ENCODE results near the gene ACACA. TPM values are rescaled to one million over a fixed set of nuclear protein-coding genes. Genes with fewer than 3 reads are reported as not detected.
"Not testable (repeated sequence)": the region's sequence is repeated elsewhere in the genome, so short reads cannot be mapped to it uniquely, and the experiment has no call there.

The ACACA gene
- total RNA-seq, 2 donors from 2014 or later, result 28.1 to 49.6 TPM

DNA sequence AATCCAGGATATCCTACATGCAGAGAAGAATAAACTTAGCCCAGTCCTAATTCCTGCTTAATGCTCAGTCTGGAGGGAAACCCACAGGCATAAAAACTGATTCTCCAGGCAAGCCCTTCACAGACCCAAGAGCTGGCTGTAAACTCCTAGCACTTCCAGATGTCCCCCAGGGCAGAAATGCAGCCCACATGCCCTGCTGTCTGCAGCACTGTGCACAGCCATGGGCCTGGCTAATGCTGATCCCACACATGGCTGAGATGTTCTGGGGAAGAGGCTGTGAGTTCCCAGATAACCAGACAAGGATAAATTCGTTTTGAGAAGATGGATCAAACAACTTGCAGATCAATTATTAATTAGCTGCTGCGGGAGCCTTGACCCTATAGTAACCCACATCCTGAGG is 309.5 kb downstream of the ACACA start:
- no peak for DNase-seq
- ATAC-seq, result no peak
- intact Hi-C loops (cut with DNase I), result no loop called here

DNA sequence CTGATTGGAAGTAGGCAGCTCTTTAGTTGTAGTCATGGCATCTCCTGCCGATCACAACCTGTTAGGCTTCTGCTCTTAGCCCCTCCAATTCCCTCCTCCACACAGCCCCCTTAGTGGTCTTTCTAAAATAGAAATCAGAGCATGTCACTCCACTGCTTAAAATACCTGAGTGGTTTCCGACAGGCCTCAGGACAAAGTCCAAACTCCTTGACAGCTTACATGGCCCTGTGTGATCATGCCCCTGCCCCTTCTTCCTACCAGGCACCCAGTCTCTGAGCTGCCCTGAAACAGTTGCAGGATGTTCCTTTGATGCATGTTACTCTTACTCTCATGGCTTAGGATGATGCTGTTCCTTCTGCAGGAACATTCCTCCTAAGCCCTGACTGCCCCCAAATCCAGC is 310.6 kb downstream of the ACACA start:
- no peak for DNase-seq
- no peak for ATAC-seq
- intact Hi-C loops (cut with DNase I), result no loop called here

DNA sequence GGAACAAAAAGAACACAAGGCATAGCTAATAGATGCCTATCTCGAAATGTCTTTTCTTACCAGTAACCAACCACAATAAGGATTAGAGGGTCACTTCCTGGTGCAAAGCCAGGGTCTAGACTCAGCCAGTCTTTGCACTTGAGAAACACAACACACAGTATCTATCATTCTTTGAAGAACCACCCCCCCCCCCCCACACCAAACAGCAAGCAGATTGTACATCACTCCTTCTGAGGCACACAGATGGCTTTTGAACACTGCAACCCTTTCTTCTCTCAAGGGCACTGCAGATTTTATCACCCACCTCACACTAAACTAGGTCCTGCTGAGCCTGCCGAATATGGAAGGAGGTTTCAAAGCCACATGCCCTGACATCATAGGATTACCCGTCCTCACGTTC is 312.2 kb downstream of the ACACA start:
- ATAC-seq (no peak), DNase-seq (no peak)
- intact Hi-C loops (cut with DNase I), result no loop called here

DNA sequence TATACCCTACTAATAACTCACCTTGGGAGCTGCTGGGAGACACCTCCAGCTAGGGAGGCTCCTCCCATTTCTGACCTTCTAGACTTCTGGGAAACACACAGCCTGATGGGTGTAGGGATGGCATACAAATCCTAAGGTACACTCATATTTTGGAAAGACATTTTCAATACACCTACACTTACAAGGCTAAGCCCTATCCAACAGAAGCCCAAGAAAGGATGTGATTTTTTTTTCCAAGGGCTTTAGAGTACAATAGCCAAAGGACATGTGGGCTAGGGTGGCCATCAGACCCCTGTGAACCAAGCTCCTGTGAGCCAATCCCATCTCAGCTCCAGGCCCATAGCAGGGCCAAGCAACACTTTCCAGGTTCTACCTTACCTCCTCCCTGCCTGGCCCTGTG is 313.9 kb downstream of the ACACA start:
- ATAC-seq (no peak), DNase-seq (no peak)
- intact Hi-C loops (cut with DNase I), result no loop called here

DNA sequence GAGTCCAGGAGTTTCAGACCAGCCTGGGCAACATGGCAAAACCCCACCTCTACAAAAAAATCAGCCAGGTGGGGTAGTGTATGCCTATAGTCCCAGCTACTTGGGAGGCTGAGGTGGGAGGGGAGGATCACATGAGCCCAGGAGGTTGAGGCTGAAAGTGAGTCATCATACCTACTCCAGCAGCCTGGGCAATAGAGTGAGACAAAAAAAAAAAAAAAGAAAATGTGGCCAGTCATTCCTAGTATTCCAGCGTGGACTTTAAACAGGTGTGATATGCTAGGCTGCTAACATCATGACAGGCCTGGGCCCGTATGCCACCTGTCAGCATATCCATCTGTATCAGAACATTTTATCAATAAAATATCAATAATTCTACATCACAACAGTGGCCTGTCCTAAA is 314.6 kb downstream of the ACACA start:
- DNase-seq, result no peak
- intact Hi-C loops (cut with DNase I), result no loop called here

DNA sequence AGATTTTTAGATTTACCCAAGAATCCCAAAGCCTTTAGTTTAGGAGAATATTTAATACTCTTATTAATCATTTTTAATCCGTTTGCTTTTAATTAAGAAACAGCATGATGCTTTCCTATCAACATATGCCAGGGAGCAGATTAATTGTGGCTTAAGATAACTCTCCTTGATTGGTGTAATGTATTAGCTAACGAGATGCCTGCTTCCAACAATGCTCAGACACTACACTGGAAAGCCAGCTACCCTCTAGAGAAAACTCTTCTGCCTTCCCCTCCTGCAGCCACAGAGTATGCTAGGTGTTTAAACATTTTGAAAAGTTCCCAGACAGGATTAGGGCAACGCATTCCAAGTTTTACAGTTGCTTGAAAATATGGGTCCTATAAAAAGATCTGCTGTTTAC is 315.7 kb downstream of the ACACA start:
- no peak for ATAC-seq
- DNase-seq, result no peak
- intact Hi-C loops (cut with DNase I), result no loop called here

More for the DNA sequence above, 314.6 kb downstream of the ACACA start:
- ATAC-seq, result no peak

DNA sequence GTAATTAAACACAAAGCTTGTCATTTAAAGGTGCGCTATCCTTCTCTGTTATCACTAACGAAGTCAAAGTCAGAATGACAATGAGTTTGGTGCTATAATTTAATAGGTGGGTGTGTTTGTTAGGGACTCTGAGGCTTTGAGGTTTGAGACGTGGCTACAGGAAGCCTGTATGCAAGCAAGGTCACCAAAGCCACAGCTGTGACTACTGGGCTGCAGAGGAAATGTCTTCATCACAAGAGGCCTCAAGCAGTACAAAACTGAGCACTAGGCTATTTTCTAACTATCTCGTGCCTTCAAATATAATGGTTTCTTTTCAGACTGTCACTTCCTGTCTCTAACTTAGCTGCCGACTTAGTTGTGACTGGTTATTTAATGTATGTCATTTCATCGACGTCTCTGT is 316.7 kb downstream of the ACACA start:
- intact Hi-C loops (cut with DNase I), result no loop called here
- ATAC-seq (peak; percentile 44 to 86), DNase-seq (no peak)

DNA sequence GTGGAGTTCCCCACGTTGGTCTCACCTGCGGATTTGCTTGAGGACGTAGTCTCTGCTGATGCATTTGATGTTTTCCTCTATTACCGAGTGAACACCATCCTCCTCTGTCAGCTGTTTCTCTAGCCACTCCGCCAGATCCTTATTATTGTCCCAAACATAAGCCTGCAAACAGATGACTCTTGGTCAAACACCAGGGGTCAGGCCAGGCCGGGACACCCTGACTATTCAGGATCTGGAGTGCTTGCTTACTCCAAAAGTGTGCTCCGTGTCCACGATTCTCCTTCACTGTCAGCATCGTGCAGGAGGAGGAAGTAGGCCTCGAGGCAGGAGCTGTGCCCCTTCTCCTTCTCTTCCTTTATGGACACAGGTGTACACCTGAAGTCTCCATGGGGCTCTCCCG is 317.7 kb downstream of the ACACA start:
- DNase-seq (no peak), ATAC-seq (no peak)
- intact Hi-C loops (cut with DNase I), result no loop called here

DNA sequence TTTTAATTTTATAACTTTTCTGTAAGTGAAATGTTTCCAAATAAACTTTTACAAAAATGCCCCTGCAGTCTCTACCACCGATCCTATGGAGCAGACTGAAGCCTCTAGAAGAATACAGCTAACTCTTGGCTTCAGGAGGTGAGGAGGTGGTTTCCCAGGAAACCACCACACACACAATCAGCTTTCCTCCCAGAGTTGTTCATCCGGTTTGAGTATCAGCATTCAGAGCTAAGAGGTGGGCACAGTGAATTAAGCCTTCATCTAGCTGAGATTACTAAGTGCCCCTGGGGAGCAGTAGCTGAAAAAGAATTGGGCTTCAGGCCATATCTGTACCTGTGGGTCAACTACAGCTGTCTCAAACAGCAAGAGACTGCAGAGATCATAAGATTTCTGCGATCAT is 318.2 kb downstream of the ACACA start:
- DNase-seq, result no peak
- intact Hi-C loops (cut with DNase I), result no loop called here
- ATAC-seq, result no peak

DNA sequence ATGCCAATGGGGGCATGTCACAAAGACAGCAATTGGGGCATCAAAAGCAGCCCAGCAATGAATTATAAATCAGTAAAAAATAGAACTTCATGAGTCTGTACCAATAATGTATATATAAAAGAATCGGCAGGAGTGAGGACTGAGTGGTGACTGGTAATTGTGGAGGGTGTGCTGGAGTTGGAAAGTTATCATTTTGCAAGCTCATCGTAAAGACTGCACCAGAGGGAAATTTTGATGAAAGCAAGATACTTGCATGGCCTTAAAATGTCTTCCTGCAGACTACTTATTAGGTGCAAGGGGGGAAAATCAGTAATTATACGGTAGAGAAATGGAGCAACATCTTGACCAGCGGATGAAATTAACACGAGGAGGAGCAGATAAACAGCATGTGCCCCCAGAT is 319.0 kb downstream of the ACACA start:
- intact Hi-C loops (cut with DNase I), result no loop called here
- no peak for ATAC-seq
- DNase-seq, result no peak

DNA sequence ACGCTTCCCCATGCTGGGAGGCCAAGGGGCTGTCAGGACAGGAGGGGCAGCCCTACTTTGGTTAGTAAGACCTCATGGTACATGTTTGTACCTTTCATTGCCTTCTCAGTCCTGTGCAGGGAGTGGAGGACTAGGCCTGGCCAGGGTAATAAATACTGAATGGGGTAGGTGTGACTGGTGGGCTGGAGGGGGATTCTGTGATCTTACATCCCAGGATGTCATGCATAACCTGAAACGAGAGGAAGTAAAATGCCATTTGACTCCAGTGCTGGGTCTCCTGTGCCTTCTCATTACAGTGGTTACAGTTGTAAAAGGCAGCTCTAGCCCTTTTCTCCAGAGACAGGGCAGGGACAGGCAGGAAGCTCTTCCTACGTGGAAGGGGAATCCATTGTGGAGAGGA is 319.7 kb downstream of the ACACA start:
- no peak for ATAC-seq
- DNase-seq, result no peak
- intact Hi-C loops (cut with DNase I), result no loop called here

DNA sequence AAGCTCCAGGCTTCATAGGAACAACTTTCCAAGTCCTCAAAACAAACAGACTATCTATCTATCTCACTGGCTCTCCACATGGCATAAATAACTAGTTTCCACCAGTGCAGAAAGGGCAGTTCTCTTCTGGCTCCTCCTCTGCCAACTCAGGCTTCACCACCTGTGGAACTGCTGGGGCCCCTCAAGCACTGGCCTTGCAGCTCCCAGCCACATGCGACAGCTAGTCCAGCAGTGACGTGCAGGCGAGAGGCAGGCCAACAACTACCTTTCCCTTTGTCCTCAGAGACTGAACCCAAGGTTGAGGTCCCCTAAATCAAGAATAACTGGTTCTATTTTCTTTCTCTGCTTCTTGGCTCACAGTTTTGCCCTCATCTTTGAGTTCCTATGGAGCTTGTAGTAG is 320.3 kb downstream of the ACACA start:
- ATAC-seq (no peak), DNase-seq (no peak)
- intact Hi-C loops (cut with DNase I), result no loop called here

DNA sequence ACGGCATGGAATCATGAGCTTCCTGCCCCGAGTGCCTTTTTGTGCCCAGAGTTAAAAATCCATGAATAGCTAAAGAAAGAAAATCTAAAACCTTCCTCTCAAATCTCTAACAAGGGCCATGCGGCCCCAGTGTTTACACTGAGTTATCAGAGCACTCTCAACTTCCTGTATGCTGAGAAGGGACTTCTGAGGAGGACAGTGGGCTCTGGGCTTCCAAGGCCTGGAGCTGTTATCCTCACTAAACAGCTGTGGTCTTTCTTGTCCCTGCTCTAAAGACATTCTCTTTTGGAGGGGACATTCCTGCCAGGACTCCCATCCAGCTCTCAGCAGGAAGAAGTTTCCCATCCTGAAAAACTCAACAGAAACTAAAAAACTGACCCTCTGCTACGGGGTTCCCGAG is 322.3 kb downstream of the ACACA start:
- ATAC-seq (no peak), DNase-seq (no peak)
- intact Hi-C loops (cut with DNase I), result no loop called here

DNA sequence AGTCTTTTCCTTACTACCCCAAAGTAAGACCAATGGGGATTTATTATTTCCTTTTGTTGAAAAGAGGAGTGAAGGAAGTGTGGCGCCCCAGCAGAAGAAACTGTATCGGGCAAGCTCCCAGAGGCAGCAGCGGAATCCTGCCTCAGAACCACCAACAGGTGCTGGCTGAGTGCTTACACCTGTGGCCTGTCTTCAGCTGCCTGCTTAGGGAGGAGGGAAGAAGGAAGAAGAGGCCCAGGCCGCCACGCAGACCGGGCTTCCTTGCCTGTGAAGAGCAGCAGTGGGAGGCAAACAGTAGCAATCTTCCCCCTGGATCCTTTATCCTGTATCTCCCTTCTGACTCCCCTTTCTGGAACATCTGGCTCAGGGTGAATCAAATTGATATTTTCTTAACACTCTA is 323.2 kb downstream of the ACACA start:
- DNase-seq, result no peak
- ATAC-seq, result no peak
- intact Hi-C loops (cut with DNase I), result no loop called here

DNA sequence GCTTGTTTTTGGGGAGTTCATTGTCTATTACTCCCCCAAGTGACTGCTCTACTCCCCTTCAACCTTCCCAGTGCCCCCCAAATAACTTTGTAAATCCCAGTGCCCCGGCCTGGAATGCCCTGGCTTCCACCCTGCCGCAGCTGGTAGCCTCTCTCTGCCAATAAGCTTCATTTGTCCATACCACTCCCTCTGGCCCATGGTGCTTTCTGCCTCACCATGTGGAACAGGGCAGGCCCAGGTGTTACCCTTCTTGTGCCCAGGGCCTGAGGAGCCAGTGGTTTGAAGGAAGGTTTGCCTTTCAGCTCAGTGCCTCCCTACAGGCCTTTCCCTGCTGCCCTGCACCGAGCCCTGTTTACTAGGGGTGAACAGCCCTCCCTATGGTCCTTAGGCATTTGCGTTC is 323.7 kb downstream of the ACACA start:
- ATAC-seq (peak in 1 of 2 donors; percentile 15), DNase-seq (no peak)
- intact Hi-C loops (cut with DNase I), result no loop called here

DNA sequence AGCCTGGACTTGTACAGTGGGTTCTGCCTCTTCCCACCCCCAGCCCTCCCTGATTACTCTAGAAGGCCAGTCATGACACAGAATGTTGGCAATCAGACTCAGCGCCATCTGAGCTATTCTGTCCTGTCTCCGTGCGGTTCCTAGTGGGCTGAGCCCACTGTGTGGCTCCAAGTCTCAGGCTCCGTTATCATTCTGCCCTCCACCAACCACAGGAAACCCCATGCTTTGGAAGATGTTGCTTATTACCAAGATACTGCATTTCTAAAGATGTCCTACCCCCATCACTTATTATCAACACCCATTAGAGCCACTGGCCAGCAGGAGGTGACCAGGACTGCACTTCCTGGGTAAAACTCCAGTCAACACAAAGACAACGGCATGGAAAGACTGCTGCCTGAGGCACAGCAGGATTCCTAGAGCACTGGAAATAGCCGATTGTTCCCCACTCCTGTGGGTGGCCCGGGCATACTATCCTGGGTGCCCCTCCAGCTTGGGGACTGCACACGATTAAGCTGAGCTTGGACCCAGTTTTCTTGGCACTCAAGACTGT is 324.2 kb downstream of the ACACA start:
- intact Hi-C loops (cut with DNase I), result no loop called here
- ATAC-seq (no peak), DNase-seq (no peak)

DNA sequence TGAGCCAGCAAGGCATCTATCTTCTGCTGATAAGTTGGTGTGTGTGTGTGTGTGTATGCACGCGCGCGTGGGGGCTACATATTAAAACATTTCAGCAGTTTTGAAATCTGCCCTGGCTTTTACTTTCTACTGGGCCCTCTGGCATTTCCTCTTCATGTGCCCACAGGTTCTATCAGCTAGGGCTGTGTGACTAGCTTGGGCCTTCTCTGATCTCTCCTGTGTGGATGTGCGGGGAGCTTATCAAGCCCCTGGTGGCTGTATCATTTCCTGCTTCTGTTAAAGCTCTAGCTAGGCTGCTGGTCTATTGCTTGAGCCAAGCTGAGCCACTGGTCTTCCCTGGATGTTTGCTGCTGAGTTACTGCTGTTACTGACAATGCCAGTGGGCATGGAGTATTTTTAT is 325.3 kb downstream of the ACACA start:
- no peak for ATAC-seq
- no peak for DNase-seq
- intact Hi-C loops (cut with DNase I), result no loop called here

DNA sequence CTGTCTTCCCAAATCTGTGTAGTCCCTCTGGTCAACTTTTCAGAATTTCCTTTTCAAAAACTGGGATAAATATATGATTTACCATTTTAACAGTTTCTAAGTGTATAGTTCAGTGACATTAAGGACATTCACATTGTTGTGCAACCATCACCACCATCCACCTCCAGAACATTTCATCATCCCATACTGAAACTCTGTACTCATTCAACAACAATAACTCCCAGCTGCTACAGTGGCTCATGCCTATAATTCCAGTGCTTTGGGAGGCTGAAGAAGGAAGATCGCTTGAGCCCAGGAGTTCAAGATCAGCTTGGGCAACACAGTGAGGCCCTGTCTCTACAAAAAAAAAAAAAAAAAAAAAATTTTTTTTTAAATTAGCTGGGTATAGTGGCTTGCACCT is 326.9 kb downstream of the ACACA start:
- ATAC-seq, result no peak
- no peak for DNase-seq
- intact Hi-C loops (cut with DNase I), result no loop called here

DNA sequence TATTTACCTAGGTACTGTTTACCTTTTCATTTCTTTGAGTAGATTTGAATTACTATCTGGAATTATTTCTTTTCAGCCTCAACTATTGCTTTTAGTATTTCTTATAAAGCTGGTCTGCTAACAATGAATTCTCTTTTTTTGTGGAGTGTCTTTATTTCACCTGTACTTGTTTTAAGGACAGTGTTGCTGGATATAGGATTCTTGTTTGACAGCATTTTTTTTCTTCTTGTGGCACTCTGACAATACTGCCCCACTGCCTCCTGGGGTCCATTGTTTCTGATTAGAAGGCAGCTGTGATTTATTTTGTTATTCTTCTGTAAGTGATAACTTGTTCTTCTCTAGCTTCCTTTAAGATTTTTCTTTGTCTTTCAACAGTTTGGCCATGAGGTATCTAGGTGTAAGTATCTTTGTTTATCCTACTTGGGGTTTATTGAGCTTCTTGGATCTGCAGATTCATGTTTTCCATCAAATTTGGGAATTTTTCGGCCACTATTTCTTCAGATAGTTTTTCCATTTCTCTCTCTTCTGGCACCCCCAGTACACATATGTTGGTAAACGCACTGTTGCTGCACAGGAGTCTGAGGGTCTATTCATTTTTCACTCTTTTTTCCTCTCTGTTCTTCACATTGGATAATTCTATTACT is 327.4 kb downstream of the ACACA start:
- ATAC-seq, result no peak
- DNase-seq, result no peak
- intact Hi-C loops (cut with DNase I), result no loop called here

DNA sequence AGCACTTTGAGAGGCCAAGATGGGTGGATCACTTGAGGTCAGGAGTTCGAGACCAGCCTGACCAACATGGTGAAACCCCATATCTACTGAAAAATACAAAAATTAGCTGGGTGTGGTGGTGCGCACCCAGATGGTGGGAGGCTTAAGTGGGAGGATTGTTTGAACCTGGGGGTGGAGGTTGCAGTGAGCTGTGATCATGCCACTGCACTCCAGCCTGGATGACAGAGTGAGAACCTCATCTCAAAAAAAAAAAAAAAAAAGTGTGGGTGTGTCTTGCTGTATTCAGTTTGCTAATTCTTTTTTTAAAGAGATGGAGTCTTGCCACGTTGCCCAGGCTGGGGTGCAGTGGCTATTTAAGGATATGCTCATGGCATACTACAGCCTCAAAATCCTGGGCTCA is 333.2 kb downstream of the ACACA start:
- DNase-seq; intact Hi-C loops (cut with DNase I); ATAC-seq: not testable (repeated sequence)

DNA sequence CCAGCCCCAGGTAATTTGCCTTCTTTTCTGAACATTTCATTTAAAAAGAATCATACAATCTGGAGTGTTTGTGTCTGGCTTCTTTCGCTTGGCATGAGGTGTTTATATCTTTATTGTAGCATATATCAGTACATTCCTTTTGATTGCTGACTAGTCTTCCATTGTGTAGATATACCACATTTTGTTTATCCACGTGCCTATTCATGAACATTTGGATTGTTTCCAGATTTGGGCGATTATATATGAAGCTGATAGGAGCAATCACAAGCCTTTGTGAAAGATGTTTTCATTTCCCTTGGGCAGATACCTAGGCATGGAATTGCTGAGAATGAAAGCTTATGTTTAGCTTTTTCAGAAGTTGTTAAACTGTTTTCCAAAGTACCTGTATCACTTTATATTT is 337.5 kb downstream of the ACACA start:
- DNase-seq (no peak), ATAC-seq (no peak)
- intact Hi-C loops (cut with DNase I), result no loop called here

DNA sequence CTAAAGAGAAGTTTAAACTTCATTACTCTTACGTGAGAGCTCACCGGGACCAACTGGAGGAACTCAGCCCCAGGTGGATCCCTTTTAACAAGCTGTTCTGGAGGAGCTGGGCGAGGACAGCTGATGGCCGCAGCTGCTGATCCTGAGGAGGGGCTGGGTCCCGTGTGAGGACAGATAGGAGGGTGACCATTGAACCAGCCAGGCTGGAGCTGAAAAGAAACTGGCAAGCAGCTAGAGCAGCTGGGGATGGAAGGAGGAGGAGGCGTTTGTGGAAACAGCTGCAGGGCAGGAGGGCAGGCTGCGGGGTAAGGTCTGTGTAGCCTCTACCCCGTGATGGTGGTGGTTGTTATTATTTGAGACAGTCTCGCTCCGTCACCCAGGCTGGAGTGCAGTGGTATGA is 338.4 kb downstream of the ACACA start:
- no peak for ATAC-seq
- intact Hi-C loops (cut with DNase I), result no loop called here
- DNase-seq, result no peak
